HG03457 (cell line): Measurements from ENCODE around the gene MTSS2.
"Not testable (repeated sequence)": the region's sequence is repeated elsewhere in the genome, so short reads cannot be mapped to it uniquely, and the experiment has no call there.

ENCODE experiments used
- ATAC-seq: cut with Tn5 transposase; IDR thresholded peaks from one replicate; pipeline ENCODE4 v1.9.1; 2021; ENCODE audit warnings: moderate number of reproducible peaks; ENCODE audit not compliant: unreplicated experiment

Gene MTSS2

GRCh38 chr16:70676675-70677498 is 9.0 kb downstream of the MTSS2 start:
- ATAC-seq, result no peak

- no peak for ATAC-seq
Observed at GRCh38 chr16:70675851-70676513, 9.9 kb downstream of the MTSS2 start.

GRCh38 chr16:70674221-70675014 is 11.4 kb downstream of the MTSS2 start:
- ATAC-seq, result no peak

- not testable (repeated sequence) for ATAC-seq
Observed at GRCh38 chr16:70670938-70671337, 14.9 kb downstream of the MTSS2 start.

GRCh38 chr16:70670175-70670574 is 15.7 kb downstream of the MTSS2 start:
- no peak for ATAC-seq

- ATAC-seq, result no peak
Observed at GRCh38 chr16:70665806-70666735, 19.8 kb downstream of the MTSS2 start.

GRCh38 chr16:70665113-70665694 is 20.6 kb downstream of the MTSS2 start:
- ATAC-seq, result no peak

- no peak for ATAC-seq
Observed at GRCh38 chr16:70664325-70665112, 21.3 kb downstream of the MTSS2 start.

- ATAC-seq, result no peak
Observed at GRCh38 chr16:70663524-70664324, 22.1 kb downstream of the MTSS2 start.

- ATAC-seq, result no peak
Observed at GRCh38 chr16:70662991-70663523, 22.8 kb downstream of the MTSS2 start.

GRCh38 chr16:70661918-70662641 is 23.8 kb downstream of the MTSS2 start:
- ATAC-seq, result no peak

GRCh38 chr16:70661534-70661917 is 24.3 kb downstream of the MTSS2 start:
- no peak for ATAC-seq

- ATAC-seq, result no peak
Observed at GRCh38 chr16:70660672-70661350, 25.0 kb downstream of the MTSS2 start.

- no peak for ATAC-seq
Observed at GRCh38 chr16:70659953-70660671, 25.7 kb downstream of the MTSS2 start.

- ATAC-seq, result no peak
Observed at GRCh38 chr16:70659546-70659945, 26.3 kb downstream of the MTSS2 start.

- ATAC-seq, result no peak
Observed at GRCh38 chr16:70658921-70659320, 26.9 kb downstream of the MTSS2 start.
